HG03025 (cell line): ENCODE data around the gene RSPH1.

ENCODE experiments used
- ATAC-seq: cut with Tn5 transposase; IDR thresholded peaks from one replicate; pipeline ENCODE4 v1.9.1; 2021; ENCODE audit warnings: mild to moderate bottlenecking, moderate library complexity; ENCODE audit not compliant: unreplicated experiment, low FRiP score

The RSPH1 gene

DNA sequence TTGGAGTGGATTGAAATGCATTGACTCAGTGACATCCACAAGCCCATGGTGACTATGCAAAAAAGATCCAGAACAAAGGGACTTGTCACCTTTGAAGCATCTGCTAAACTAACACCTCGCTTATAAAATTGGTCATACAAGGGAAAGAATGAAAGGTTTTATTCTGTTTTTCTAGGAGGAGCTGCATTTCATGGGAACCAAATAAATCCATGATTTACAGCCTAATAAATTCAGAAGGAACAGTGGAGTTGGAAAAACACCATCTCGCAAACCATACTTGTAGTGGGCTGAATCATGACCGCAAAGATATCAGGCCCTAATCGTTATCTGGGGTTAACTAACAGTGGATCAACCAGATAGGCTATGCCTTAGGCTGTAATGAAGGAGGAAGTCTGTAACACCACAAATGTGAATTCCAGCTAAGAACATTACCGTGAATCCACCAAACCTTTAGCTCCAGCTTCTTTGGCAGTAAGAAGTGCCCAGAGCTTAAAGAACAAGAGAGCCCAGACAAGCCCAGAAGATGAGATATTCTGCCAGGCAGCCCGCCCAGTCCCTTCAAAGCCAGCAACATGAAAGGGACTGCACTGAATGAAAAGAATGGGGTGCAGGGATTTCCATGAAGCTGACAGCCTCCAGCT is 27.4 kb downstream of the RSPH1 start:
- ATAC-seq, result no peak

DNA sequence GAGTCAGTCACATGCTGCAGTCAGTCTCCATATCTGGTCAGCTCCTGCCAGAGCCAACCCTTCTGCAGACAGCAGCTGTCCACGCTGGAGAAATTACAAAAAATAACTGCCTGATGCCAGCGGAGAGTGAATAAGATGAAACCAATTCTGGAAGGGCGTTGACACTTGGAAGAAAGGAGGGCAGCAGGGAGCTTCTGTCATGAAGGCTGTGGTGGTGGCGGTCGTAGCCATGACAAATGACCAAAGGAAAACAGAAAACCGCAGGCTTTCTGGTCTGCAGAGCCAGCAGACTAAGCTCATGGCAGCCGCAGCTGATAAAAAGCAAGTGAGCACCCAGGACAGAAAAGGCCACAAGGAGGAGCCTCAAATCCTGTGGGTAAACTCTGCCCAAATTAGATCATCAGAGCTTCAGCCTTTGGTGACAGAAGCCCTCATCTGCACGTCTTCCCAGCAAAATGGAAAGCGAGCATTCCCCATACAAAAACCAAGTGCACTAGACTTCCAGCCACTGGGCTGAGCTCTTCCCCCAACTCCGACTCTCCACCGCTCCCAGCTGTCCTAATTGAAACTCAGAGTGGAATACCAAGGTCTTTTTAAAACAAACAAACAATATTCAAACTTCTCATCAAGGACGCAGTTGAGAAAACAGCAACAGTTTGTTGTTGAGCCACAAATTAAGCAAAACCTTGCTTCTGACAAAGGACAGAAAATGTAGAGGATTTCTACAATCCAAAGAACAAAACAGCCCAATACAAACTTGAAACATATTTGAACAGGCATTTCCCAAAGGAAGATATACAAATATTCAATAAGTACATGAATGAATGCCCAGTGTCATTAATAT is 28.7 kb downstream of the RSPH1 start:
- ATAC-seq, result no peak

DNA sequence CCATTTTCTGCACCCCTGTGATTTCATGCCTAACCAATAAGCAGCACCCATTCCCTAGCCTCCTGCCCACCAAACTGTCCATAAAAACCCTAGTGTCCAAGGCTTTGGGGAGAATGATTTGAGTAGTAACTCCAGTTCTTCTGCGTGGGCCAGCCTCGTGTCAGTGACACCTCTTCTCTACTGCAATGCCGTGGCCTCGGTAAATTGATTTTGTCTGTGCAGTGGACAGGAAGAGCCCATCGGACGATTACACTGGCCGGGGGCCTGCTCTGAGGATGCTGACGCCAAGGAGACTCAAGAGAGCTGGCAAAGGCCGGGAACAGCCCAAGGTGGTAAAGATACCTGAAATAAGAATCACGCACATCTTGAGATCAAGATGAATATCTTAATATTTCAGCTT is 29.3 kb downstream of the RSPH1 start:
- ATAC-seq, result no peak

DNA sequence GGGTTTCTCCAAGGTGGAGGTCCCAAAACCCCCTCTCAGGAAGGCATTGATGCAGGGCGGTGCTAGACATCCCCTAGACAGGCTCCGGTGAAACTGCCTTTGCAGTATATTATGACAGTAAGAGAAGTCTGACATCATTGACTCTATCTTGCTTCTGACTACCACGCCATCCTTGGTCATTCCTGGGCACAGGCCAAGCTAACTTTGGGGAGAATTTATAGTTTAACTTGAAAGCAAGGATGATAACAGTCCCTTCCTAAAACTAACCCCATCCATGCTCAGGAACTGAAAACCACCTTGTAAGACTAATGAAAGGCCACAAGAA is 30.3 kb downstream of the RSPH1 start:
- no peak for ATAC-seq

DNA sequence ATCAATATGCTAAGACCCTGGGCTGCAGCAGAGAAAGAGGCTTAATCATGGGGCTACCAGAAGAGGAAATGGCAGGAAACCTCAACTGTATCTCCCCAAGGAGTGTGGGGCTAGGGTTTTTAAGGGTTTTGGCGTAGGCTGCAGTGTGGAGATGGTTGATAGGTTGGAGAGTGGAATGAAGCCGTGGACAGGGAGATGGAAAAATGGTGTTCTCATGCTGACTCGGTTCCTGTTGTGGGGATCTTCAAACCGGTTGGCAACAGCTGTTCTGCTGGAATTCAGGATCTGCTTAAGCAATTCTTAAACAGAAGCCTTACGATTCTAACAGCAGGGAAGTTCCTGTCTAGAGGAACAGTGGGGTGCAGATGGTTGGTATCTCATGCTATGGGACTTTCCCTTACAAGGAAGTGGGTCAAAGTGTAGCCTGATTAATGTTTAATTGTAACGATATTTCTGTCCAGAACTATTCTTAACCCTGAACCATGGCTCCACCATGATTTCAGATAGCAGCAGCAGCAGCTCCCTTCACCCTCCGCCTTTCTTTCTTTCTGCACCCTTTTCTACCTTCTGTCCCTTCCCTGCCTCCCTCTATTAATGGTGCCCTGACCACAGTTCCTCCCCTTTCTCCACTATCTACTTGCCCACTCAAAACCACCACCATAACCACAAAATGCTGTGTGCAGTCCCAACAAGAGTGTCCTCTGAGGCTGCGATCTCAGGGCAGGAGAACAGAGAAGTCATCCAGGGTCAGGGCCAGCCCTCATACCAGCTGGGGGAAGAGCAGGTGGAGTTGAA is 30.8 kb downstream of the RSPH1 start:
- ATAC-seq, result no peak

DNA sequence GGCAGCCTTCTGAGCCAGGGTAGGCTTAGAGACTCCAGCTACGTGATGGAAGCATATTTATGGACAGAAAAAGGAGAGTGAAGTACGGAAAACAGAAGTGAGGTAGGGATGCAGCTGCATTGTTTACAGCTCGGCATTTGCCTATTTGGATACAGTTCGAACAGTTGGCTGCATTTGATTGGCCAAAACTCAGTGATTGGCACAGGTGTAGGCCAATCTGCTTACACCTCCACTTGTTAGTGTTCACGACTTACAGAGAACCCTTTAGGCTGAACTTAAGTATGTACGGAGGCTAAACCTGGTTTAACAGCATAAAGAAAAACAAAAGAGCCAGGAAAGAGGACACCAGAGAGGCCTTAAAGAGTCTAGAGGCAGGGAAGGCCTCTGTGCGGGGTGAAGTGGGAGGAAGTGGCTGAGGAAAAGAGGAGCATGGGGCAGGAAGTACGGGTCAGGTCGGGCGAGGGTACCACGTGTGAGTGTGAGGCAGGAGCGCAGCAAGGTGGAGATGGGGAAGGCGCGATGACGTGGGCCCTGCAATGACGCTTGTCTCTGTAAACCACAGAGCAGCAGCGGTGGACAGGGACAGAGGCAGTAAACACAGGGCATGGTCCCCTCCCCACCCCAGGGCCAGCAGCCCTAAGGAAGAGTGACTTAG is 32.0 kb downstream of the RSPH1 start:
- no peak for ATAC-seq

DNA sequence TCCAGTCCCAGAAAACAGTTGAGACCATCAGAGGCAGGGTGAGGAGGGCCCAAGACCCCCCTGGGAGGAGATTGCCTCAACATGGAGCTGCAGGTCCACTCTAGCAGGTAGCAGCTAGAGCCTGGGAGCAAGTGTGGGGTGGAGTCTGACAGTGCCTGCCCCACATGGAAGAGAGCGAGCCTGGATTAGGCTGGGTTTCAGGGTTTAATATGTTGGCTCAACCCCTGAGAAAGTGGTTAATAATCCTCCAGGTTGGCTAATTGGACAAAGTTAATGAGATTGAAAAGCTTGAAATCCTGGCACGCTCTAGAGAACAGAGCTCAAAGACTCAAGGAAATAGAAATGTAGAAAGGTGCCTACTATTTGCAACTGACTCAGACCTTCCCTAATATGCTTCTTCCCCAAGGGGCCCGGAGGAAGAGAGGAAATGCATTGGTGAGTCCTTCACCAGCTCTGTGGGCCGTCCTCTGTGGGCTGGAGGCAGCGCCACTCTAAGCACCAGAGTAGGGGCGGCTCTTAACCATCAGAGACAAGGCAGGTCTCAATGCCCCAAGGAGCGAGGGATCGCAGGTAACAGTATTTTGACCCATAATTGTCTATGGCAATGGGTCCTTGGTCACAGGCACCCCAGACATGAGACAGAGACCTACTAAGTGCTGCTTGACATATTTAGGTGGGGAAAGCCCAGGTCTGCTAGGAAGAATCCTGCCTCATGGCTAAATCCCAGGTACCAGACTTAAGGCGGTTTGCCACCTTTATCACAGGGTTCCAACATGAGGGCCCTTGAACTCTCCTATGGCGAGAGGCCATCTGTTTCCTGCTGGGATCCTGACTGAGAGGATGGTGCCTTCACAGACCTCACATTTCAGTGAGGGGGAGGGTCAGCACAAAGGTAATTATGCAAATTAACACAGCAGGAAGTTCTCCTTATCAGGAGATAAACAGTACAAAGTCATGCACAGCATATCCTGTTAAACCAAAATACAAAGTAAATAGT is 33.8 kb downstream of the RSPH1 start:
- no peak for ATAC-seq

DNA sequence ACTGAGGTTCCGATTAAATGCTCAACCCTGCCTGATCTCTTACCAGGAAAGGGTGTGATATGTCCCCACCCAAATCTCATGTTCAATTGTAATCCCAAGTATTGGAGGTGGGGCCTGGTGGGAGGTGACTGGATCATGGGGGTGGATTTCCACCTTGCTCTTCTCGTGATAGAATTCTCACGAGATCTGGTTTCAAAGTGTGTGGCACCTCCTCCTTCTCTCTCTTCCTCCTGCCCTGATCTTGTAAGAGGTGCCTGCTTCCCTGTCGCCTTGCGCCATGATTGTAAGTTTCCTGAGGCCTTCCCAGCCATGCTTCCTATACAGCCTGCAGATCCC is 34.9 kb downstream of the RSPH1 start:
- no peak for ATAC-seq

DNA sequence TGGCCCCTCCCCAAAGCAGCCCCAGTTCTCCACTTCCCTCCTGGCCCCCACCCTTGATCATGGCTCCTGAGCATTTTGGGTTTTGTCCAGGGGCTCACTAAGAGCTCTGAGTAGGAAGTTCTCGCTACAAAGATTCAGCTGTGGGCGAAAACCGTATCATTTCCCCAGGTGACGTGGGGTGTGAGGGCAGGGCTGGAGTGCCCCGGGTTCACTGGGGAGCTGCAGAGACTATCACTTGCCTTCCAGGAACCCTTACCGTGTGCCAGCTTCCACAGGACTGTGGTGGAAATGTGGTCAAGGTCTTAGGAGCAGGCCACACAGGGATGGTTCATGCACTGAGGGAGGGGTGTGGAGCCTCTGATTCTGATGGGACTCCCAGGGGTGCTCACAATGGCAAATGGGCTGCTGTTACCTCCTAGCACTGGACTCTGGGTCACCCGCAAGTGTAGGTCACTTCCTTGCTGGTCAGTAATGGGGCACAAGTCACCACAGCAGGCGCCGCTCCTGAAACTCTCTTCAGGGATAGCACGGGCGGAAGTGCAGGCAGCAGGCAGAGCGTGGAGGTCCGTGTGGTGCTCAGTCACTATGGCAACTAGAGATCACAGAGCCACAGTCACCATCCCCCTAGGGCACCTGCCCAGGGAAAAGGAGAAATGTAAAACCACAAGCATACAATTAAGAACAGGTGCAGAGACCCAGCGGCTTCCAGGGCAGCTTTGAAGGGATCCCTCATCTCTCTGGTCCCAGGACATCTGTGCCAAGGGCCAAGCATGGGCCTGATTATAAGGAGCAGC is 35.4 kb downstream of the RSPH1 start:
- no peak for ATAC-seq

DNA sequence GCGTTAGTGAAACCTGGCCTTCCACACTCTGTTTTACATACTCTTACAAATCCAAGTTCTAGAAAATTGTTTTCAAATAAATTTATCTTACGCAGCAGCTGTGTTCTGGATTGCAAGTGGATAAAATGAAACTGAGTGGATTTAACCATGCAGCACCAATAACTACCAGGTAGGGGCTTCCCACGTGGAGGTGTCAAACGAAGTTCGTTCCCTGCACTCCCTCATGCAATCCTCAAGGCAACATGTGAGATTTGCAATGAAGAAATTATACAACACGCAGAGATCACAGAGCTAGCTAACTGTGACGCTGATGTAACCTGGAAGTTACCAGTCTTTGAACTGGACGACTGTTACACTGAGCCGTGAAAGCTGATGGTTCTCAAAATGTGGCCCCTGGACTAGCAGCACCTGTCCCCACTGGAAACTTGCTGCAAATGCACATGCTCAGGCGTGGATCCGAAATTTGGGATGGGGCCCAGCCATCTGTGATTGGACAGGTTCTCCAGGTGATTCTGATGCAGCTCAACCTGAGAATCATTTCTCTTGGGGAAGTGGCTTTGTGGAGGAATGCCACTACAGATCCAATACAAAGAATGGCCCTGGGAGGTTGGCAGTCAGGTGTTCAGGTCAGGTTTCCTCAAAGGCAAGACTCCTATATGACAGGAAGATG is 36.3 kb downstream of the RSPH1 start:
- ATAC-seq, result no peak

DNA sequence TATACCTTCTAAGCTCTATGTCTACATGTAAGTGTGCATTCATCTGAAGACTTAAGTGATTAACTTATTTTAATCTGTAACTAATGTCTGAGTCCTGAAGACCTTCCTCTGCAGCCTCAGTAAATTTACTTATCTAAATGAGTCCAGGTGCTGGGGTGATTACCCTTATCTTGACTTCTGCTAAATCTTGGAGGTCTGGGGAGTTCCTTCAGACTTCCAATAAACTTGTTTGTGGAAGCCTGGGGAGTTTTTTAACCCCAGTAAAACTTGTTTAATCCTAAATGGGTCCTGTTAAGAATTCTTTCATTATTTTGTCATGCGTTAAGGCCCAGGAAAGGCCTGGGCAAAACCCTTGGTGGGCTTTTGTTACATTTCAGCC is 37.0 kb downstream of the RSPH1 start:
- no peak for ATAC-seq

DNA sequence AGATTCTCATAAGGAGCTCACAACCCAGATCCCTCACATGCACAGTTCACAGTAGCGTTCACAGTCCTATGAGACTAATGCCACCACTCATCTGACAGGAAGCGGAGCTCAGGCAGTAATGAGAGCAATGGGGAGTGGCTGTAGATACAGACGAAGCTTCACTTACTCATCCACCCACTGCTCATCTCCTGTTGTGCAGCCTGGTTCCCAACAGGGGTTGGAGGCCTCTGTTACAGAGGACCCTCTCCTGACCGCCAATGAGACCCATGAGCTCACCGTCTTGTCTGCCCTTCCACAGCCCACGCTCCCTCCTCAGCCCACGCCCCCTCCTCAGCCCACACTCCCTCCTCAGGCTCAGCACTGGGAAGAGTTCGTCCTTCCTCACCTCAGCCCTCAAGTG is 39.6 kb downstream of the RSPH1 start:
- ATAC-seq, result no peak

DNA sequence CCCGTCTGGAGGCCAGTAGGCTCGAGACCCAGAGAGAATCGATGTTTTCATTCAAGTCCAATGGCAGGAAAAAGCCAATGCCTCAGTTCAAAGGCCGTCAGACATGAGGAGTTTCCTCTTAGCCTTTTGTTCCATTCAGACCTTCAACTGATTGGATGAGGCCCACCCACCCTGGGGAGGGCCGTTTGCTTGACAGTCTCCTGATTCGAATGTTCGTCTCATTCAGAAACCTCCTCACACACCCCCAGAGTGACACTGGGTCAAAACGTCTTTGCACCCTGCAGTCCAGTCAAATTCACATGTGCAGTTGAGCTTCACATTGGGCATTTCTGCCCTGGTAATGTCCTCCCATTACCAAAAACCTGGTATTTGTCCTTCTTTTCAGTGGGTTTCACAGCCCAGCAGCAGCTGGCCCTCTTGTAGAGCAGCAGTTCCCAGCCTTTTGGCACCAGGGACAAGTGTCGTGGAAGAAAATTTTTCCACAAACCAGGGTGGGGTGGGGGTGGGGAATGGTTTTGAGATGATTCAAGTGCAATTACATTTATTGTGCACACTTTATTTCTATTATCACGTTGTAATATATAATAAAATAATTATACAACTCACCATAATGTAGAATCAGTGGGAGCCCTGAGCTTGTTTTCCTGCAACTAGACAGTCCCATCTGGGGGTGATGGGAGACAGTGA is 40.1 kb downstream of the RSPH1 start:
- ATAC-seq, result no peak

DNA sequence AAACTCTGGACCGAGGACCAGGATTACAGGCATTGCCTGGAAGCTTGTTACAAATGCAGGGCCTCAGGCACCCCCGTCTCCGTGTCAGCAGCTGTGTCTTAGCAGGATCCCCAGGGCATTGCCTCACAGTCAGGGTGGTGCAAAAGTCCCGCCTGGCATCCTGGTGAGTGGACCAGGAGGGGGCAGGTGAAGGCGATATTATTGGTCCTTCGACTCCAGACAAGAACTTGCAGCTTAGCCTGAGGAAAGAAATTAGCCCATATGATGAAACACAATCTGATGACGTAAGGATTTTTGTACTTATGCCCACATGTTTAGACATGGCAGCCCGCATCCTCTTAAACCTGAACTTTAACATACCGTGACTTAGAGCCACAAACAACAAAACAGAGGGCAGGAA is 40.8 kb downstream of the RSPH1 start:
- no peak for ATAC-seq

DNA sequence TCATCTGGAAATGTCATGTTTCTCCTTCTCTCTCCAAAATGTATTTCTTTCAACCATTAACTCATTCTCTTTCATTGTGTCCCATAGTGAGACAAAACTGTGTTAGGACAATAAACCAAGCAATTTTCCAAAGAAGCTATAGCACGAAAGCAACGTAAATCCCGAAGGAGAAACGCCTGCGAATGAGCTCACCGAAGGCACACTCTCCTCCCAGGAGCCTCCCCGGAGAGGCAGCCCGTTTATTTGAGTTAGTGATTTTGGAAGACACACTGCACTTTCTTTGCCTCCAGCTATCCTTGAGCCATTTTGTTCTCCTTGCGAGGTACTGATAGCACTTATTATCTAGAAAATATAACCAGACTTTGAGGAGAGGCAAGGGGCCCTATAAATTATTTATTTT is 41.2 kb downstream of the RSPH1 start:
- no peak for ATAC-seq

DNA sequence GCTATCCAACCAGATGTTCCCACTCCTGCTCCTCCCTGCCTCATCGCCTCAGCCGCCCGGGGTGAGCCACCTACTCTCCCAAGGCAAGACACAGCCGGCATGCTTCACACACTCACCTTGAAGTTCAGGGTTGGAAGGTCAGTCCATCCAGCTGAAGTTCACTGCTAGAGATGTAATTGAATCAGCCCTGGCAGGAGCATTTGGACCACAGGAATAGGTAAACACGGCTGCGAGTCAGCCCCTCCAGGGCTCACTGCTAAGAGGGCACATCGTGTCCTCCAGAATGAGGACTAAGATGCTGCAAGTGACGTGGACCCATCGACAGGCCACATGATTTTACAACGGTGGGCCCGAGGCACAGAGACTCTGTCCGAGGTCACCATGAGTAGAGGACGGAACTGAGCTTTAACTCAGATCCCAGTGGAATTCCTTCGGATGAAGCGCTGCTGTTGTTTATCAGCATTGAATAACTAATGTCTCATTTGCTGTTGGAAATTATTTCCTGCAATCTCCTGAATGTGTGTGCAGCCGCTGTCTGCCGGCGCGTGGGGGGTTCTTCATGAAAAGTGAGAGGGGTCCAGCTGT is 41.9 kb downstream of the RSPH1 start:
- ATAC-seq, result no peak

DNA sequence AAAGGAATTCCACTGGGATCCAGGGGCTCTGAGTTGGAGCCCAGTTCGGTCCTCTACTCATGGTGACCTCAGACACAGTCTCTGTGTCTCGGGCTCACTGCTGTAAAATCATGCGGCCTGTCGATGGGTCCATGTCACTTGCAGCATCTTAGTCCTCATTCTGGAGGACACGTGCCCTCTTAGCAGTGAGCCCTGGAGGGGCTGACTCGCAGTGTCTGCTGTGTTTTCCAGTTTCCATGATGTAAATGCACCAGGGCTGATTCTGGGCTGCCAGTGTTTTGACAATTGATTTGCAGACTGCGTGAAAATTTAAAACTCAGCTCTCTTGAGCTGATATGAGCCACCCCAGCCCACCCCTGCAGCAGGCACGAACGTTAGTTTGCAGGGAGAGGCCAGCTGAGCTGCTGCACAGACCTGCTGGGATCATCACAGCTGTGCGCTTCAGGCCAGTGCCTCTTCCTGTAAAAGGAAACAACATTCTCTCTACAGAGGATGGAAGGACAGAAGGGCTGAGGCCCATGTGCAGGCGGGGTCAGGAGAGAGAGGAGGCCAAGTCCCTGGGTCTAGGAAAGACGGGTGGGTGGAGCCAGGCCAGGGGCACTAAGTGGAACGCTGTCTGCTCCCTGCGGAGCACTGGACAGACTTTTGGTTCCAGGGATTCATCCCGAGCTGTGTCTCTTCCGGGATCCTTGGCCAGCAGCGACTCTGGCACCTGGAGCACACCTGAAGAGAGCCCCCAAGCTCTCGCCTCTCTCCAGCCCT is 42.6 kb downstream of the RSPH1 start:
- no peak for ATAC-seq
